ENCODE results near the gene PCBP3. TPM values are rescaled to one million over a fixed set of nuclear protein-coding genes. Genes with fewer than 3 reads are reported as not detected.

Gene PCBP3
- total and polyA plus RNA-seq, 2 of the 8 experiments (the other 6 are each of a cell fraction or from before 2014, with no cell fraction given): 3.5 to 6.3 TPM

- TF ChIP-seq KDM1A (IDR thresholded peaks at IDR 0.05; ENCODE audit: borderline replicate concordance, low read length): no peak
- TF ChIP-seq TAF1 (IDR thresholded peaks at IDR 0.05; ENCODE audit: low read depth, low read length): no peak
- TF ChIP-seq, protein P1, sequence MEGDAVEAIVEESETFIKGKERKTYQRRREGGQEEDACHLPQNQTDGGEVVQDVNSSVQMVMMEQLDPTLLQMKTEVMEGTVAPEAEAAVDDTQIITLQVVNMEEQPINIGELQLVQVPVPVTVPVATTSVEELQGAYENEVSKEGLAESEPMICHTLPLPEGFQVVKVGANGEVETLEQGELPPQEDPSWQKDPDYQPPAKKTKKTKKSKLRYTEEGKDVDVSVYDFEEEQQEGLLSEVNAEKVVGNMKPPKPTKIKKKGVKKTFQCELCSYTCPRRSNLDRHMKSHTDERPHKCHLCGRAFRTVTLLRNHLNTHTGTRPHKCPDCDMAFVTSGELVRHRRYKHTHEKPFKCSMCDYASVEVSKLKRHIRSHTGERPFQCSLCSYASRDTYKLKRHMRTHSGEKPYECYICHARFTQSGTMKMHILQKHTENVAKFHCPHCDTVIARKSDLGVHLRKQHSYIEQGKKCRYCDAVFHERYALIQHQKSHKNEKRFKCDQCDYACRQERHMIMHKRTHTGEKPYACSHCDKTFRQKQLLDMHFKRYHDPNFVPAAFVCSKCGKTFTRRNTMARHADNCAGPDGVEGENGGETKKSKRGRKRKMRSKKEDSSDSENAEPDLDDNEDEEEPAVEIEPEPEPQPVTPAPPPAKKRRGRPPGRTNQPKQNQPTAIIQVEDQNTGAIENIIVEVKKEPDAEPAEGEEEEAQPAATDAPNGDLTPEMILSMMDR (IDR thresholded peaks at IDR 0.05; ENCODE audit: control extremely low read depth in 1 of 3, insufficient read depth in 1 of 3, low read depth in 1 of 3, low read length in 3 of 3): no peak
- TF ChIP-seq BCL11A (IDR thresholded peaks at IDR 0.05; ENCODE audit: low read depth in 2 of 2, low read length in 2 of 2): no peak
- TF ChIP-seq SRF (IDR thresholded peaks at IDR 0.05; ENCODE audit: low read depth, low read length): no peak
- no peak for TF ChIP-seq JUND (IDR thresholded peaks at IDR 0.05; ENCODE audit: low read length)
- TF ChIP-seq, protein P2, sequence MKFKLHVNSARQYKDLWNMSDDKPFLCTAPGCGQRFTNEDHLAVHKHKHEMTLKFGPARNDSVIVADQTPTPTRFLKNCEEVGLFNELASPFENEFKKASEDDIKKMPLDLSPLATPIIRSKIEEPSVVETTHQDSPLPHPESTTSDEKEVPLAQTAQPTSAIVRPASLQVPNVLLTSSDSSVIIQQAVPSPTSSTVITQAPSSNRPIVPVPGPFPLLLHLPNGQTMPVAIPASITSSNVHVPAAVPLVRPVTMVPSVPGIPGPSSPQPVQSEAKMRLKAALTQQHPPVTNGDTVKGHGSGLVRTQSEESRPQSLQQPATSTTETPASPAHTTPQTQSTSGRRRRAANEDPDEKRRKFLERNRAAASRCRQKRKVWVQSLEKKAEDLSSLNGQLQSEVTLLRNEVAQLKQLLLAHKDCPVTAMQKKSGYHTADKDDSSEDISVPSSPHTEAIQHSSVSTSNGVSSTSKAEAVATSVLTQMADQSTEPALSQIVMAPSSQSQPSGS (IDR thresholded peaks at IDR 0.05; ENCODE audit: low read length): no peak
Measured at GRCh38 chr21:45767071-45768006, 123.8 kb downstream of the PCBP3 start (continued).
